NCI-H2227 (cell line): ENCODE results near the gene HAND1.

Source experiments
- DNase-seq: peaks from one replicate; lab custom pipeline; 2025; ENCODE audit not compliant: unreplicated experiment; lab: John Stamatoyannopoulos, UW

Gene HAND1

DNA sequence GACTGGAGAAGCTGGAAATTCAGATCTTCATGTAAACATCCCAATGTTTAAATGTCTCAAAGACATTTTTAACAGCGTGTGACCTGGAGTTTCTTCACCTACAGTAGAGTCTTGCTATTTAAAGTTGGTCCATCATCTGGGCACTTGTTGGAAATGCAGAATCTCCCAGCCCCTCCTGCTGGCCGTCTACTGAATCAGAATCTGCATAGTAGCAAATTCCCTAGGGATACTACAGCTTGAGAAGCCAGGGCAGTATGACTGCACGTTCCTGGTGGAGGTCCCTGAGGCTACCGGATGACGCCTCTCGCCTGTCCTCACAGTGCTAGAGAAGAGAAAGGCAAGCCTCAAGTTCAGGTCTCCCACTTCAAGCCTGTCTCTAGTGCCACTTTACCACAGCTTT is 16.5 kb downstream of the HAND1 start:
- no peak for DNase-seq

DNA sequence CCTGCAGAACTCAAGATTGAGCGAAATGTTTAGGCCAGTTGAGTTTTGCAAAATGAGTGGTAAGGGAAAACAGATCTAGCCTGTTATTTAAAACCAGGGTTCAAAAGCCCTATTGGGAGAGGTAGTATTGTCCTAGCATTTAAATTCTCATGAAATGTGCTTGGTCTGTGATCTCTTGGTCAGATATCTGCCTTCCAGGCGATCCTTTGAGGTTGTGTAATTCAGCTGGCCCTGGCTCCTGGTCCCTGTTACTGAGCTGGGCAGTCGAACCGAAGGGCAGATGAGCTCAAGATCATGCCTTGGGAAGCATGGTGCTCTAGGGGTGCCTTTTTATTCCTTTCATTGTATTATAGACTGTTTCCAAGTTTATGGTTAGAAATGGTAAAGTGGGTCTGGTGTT is 17.9 kb downstream of the HAND1 start:
- DNase-seq: no peak

DNA sequence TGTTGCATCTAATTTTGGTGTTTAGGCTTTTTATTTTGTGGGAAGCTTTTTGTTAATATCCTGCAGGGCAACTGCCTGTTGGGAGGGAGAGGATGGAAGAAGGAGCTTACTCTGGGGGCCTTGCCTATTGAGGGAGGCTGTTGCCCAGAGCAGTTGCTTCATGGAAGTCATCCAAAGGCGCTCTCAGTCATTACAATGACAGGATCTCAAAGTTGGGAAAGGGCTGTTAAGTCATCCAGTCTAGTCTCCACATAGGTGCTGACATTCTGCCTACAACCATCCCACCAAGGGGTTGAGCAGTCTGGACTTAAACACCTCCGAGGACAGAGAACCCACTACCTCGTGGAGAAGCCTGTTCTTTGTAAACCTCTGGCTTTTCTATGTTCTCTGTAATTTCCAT is 19.0 kb downstream of the HAND1 start:
- DNase-seq: no peak

DNA sequence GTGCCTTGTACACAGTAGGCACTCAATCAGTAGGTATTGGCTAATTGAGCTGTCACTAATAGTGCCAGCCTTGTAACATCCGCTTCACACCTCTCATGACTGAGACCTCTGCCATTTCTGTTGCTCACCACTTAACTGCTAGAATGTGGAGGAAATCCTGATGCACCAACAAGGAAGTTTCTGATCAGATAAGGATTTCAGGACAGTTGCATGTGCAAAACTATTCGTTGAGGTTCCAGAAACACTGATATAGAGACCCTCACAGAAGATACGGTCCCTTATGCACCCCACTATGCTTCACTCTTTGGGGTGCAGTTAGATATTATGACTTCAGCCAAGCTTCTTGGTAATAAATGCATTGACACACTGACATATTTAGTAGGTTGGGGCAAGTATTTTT is 21.5 kb downstream of the HAND1 start:
- no peak for DNase-seq

DNA sequence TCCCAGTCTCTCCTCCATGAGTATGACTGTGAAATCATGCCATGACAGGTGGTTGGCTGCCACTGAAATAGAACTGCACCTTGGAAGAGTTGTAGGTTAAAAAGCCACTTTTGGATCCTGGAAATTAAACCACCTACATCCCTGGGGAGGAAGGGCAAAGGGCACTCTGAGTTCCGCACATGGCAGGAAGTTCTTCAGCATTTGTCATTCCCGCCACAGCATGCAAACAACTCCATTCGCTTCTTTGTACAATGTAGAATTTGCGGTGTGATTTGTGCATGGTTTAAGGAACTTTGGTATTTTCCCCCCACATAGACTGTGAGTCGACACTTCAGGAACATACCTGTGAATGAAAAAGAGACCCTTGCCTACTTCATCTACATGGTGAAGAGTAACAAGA is 22.4 kb downstream of the HAND1 start:
- DNase-seq: no peak

DNA sequence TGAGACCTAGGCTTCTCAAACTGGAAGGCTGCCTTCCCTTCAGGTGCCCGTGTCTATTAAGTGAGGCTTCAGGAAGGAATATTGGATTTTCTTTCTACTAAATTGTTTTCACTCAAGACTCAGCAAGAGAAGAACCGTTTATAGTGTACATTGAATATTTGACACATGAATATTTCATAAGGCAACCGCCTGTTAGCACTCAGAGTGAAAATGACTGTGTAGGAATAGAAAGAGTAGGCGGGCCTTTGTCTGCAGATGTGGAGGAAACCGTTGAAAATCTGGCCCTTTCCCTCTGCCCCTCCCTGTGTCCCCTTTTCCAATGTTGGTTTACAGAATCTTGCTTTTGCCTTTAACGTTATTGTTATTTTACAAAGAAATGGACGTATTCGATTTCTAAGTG is 26.1 kb downstream of the HAND1 start:
- no peak for DNase-seq

DNA sequence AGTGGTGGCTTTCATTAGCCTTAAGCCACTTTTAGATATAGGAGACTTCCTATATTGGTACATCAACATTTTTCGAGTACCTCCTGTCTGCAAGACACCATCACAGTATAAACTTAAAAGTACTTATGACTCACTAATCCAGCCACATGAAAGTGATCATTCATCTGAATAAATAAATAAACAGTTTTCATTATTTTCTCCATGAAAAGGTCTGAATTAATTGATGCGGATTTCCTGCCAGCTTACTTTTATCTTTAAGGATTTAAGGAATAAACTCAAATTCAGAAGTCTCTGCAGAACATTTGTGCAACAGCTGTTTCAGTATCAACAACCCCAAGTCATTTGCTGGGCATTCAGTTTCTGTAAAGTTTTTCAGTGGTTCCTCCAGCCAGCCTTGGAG is 28.2 kb downstream of the HAND1 start:
- no peak for DNase-seq

DNA sequence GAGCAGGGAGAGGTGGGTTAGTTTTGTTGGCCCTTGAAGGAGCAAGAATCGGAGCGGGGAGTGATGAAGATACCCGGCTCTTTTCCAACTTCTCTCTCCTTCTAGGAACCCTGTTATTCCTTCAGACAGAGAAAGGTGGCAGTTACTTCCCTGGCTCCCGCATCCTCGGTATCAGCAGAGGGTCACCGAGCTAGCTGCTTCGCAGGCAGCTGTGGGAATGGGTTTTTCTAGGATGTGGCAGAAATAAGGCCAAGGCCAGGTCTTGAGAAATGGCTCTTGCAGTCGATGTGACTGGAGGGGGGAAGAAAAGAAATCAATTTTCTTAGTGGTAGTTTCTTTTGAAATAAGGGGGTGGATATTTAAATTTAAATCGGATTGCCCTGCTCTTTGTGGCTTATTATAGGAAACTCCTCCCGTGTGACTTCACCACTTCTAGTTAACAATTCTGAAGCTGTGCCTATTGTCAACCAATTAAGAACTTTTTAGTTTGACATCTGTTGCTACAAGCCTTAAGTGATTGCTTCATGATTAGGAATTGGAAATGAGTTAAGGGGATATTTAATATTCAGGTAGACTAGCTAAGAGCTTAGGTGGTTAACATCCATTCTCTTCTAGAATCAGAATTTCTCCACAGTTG is 30.8 kb downstream of the HAND1 start:
- DNase-seq: peak; percentile 37

DNA sequence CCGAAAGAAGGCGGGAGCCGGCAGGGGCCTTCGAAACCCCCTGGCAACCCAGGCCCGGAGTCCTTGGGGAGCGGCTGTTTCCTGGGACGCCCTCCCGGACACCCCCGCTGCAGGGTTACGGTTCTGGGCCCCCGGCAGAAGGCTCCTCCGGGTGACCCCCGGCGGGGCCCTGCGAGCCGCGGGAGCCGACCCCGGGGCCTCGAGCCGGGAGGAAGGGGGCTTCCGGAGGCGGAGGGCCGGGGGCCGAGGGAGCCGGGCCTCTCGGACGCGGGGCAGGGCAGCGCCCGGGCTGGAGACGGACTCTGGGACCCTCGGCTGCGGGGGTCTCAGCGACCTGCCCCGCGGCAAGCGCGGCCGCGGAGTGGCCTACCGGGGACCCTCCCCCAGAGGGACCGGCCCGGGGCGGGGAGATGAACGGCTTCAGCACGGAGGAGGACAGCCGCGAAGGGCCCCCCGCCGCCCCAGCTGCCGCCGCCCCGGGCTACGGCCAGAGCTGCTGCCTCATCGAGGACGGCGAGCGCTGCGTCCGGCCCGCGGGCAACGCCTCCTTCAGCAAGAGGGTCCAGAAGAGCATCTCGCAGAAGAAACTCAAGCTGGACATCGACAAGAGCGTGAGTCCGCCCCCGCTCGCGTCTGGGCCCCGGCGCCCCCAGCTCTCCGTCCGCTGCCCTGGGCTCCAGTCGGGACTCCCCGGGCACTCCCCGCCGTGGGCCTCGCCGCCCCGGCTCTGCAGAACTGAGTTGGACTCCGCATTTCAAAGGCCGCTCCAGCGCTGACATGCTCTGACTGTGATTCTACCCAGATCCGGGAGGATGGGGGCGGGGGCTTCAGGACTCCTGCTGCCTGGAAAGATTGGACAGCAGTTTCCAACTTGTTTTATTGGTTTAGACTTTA is 31.6 kb downstream of the HAND1 start:
- DNase-seq: peak; percentile 37

DNA sequence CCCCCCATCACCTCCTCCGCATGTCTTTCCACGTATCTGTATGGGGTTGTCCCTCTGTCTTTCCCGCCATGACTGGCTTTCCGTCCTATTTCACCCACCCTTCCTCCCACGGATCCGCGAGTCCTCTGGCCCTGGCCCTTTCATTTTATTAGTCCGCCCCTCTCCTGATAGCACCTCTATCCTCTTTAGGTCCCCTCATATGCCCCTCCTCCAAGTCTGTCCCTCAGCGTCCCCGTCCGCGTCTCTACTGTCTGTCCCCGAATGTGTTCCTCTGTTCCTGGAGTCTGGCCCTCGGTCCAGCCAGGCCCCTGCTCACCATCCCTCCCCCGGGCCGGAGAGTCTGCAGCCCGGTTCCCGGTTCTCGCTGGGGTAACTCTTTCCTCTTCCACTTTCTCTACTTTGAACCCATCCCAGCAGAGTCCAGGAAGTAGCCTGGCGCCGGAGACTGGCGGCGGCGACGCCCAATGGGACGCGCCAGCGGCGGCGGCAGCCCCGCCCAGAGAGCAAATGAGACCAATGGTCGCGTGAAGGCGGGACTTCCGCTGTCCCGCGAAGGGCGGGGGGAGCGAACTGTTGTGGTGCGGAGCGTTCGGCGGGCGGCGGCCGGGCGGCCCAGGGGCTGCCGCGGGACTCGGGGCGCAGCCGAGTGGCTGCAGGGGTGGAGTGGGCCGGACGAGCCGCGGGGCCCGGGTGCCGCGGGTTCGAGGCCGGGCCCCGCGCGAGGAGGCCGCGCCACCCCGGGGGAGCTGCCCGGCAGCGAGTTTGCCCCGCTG is 32.4 kb downstream of the HAND1 start, which contains the start of gene SAP30L:
TSS of gene SAP30L (plus strand) at position 576 of the 773 bp plus-strand sequence. CDS start 608 bp downstream, outside the sequence.
- peak; percentile 94 for DNase-seq

DNA sequence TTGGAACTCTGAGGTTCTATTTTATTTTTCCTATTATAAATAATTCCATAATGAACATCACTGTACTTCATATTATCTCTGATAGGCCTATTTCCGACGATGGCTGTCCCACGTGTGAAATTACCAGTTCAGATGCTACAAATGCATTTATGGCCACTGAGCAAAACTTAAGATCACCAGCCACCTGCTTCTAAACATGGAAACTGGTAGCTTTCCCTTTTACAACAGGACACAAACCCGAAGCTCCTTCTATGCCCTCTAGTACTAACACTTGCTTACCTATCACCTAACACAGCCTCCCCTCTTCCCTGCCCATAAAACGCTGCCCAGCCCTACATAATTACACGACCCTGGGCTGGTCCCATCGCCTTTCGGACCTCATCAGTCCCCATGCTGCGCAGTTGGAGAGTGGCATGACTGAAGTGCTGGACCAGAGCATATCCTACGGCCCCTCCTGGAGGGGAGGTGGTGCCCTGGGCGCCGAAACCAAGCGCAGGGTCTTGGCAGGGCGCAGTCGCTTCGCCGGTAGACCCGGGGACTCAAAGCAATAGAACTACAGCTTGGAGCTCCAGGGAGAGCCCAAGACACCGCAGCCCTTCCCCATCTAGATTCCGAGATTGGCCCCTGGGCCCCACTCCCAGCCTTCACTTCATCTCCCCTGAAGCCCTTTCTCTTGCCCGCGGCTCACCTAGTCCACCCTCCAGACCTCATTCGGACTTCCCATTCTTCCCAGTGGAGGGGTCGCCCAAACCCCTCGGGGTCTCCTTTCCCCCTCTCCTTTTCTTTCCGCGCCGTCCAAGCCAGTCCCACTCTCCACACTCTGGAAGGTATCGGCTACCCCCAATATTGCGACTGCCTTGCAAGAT is 33.2 kb downstream of the HAND1 start:
- peak; percentile 5 for DNase-seq

DNA sequence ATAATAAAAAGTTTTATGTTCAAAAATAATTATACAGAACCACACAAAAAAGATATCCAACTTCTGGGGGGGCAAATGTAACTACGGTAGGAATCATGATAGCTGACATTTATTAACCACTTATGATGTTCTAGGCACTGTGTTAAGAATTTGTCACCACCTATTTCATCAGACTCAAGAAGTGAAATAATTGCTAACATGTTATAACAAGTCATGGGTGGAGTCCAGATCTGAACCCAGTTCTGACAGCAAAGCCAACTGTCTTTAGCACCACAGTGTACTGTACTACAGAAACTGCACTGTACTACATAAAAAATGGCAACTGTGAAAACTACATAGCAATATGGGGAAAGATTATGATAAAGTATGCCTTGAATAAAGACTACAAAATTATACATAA is 35.2 kb downstream of the HAND1 start:
- DNase-seq: no peak

DNA sequence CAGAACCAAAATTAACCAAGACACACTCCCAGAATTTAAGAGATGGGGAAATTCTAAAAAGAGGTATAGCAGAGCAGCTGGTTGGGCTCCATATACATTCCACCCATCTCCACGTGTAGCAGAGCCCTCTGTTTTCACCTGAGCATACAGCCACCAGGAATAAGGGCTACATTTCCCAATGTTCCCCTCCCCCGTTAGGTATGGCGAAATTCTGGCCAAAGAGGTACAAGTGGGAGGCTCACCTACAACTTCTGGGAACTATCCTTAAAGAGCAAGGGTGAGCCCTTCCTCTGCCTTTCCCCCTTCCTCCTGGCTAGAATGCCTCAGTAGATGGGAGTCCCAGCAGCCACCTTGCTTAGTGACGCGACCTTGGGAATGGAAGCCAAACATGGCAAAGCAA is 37.5 kb downstream of the HAND1 start:
- DNase-seq: no peak

DNA sequence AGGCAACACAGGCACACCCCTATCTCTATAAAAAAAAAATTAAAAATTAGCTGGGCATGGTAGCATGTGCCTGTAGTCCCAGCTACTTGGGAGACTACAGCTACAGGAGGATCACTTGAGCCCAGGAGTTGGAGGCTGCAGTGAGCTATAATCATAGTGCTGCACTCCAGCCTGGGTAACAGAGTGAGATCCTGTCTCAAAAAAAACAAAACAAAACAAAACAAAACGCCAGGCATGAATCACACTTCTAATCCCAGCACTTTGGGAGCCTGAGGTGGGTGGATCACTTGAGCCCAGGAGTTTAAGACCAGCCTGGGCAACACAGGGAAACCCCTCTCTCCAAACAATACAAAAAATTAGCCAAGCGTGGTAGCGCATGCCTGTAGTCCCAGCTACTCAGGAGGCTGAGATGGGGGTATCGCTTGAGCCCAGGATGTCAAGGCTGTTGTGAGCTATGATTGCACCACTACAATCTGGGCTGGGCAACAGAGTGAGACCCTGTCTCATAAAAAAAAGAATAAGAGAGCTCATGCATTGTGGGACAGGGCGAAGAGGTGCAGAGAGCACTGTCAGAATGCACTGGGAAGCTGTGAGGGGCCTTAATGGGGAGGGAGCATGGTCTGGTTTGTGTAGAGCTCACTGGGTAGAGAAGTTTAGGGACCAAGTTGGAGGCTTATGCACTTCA is 40.6 kb downstream of the HAND1 start:
- no peak for DNase-seq

DNA sequence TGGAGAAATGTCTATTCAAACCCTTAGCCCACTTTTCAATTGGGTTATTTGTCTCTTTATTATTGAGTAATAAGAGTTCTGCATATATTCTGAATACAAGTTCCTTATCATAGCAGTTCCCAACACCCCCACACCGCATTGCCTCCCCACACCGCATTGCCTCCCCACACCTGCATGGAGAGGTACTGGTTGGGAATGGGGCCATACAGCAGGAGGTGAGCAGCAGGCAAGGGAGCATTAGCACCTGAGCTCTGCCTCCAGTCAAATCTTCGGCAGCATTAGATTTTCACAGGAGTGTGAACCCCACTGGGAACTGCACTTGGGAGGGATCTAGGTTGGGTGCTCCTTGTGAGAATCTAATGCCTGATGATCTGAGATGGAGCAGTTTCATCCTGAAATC is 42.8 kb downstream of the HAND1 start:
- no peak for DNase-seq

DNA sequence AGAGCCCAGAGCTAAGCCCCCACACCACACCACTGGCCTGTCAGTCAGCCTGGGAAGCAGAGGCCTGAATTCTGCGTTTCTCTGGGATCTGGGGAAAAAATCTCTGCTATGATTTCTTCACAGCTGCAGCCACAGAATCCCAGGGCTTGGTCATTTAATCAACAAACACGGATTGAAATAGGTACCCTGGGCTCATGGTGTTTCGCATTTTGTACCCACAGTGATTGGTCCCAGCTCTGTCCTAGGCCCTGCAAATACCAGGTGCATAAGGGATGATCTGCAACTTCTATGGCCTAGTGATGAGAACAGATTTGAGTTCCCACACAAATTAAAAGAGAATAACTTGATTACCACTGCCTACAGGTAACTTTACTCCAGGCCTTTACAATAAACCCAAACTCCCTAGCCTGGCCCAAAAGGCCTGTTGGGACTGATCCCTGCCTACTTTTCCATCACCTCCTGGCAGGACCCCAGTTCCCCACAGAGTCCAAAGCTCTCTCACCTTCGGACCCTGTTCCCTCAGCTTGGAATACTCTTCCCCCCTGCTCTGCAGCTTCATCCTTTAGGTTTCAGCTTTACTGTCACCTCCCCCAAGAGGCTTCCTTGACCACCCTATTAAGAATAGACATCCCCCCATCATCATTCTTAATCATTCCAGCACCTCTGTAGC is 46.9 kb downstream of the HAND1 start:
- DNase-seq: no peak

DNA sequence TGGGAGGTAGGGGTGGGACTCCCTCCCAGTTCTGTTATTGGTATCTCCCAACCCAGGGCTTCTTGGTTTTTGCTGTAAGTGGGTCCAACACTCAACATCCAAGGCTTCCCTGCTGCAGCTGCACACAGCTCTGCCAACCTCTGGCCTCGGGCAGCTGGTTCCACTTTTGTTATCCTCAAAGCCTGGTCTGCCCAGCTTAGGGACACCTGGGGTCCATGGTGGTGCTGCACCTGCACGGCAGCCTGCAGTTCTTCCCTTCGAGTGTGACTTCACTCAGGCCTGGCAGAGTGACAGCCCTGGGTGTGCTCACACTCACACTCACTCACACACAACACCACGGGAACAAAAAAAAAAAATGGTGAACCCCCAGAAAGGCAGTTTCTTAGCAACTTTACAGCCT is 47.6 kb downstream of the HAND1 start:
- DNase-seq: no peak

DNA sequence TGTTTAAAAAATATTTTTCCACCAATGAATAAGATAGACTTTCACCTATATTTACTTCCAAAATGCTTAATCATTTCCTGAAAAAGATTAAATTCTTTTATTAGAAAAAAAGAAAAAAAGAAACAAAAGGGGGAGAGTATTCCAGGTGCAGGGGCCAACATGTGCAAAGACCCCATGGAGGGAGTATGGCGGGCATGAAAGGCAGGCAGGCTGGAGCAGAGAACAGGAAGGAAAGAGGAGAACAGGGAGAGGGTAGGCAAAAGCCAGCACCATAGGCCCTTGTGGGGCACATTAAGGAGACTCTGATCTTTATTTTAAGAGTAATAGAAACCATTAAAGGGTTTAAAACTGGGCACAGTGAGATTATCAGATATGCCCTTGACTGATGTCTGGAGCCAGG is 48.7 kb downstream of the HAND1 start:
- no peak for DNase-seq

DNA sequence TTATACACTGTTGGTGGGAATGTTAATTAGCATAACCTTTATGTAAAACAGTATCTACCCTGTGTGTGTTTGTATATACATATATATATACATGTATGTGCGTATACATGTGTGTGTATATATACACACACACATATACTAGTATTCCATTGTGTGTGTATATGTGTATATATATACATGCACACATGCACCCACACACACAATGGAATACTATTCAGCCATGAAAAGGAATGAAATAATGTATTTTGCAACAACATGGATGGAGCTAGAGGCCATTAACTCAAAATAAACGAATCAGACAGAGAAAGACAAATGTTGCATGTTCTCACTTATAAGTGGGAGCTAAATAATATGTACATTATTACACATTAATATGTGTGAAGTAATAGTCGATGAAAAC is 49.8 kb downstream of the HAND1 start:
- DNase-seq: no peak
